ENCODE results near the gene C10orf53. TPM values are rescaled to one million over a fixed set of nuclear protein-coding genes. Genes with fewer than 3 reads are reported as not detected.

C10orf53 gene
- total RNA-seq, 1 donor from 2014 or later, result not detected

GRCh38 chr10:49737474-49738201 lies 58.2 kb downstream of the C10orf53 start:
- DNase-seq, result no peak

GRCh38 chr10:49738616-49739360 lies 59.3 kb downstream of the C10orf53 start:
- no peak for DNase-seq

GRCh38 chr10:49739426-49739825 lies 60.0 kb downstream of the C10orf53 start:
- no peak for DNase-seq

- DNase-seq, result no peak
Observed at GRCh38 chr10:49740346-49741107, 61.1 kb downstream of the C10orf53 start.

GRCh38 chr10:49741108-49741995 lies 61.9 kb downstream of the C10orf53 start:
- no peak for DNase-seq

- DNase-seq, result no peak
Observed at GRCh38 chr10:49742683-49743463, 63.4 kb downstream of the C10orf53 start.

GRCh38 chr10:49743464-49744075 lies 64.1 kb downstream of the C10orf53 start:
- no peak for DNase-seq

GRCh38 chr10:49744091-49744685 lies 64.7 kb downstream of the C10orf53 start:
- no peak for DNase-seq

GRCh38 chr10:49744924-49745605 lies 65.6 kb downstream of the C10orf53 start:
- no peak for DNase-seq

GRCh38 chr10:49745756-49746155 lies 66.3 kb downstream of the C10orf53 start:
- no peak for DNase-seq

GRCh38 chr10:49746626-49747302 lies 67.3 kb downstream of the C10orf53 start:
- DNase-seq, result no peak

Other genes starting within 250 kb of the C10orf53 start
- 14.5 and 16.0 TPM in 2 replicates for gene ERCC6, start 140.5 kb upstream of the C10orf53 start, total RNA-seq
- gene SLC18A3, start 69.3 kb upstream of the C10orf53 start, total RNA-seq, result not detected in 2 replicates
- not detected in 2 replicates for gene CHAT, start 65.6 kb upstream of the C10orf53 start, total RNA-seq
- 0.33 and 0.85 TPM in 2 replicates for gene OGDHL, start 82.7 kb downstream of the C10orf53 start, total RNA-seq

Measured in dermis blood vessel endothelial cell (primary cell).